ENCODE measurements around the gene DPP4. TPM values are rescaled to one million over a fixed set of nuclear protein-coding genes. Genes with fewer than 3 reads are reported as not detected.

DPP4 gene
- total RNA-seq, 1 donor from 2014 or later = 0.82 TPM

GRCh38 chr2:162092008-162092390, 18.0 kb upstream of the DPP4 start:
- Mint-ChIP-seq H3K36me3 (ENCODE audit: low read depth) (no peaks in the 10 kb centered on the region), H3K27me3 (ENCODE audit: low read depth) (no peaks in the 10 kb centered on the region), H3K4me3 (no peak overlapping the region), H3K9me3 (no peaks in the 10 kb centered on the region), H3K27ac (ENCODE audit: unreplicated experiment) (no peak overlapping the region), H3K4me1 (no peaks in the 10 kb centered on the region)
- no peak for DNase-seq (ENCODE audit: low read depth, low spot score)
- TF ChIP-seq CTCF (conservative IDR thresholded peaks at IDR 0.05) = no peak

GRCh38 chr2:162091325-162092007, 17.5 kb upstream of the DPP4 start:
- no peaks in the 10 kb centered on the region for H3K36me3 Mint-ChIP-seq (ENCODE audit: low read depth)
- no peak for TF ChIP-seq CTCF (conservative IDR thresholded peaks at IDR 0.05)
- H3K27ac Mint-ChIP-seq (ENCODE audit: unreplicated experiment) = no peak overlapping the region
- no peak overlapping the region for H3K4me3 Mint-ChIP-seq
- no peaks in the 10 kb centered on the region for H3K4me1 Mint-ChIP-seq
- H3K9me3 Mint-ChIP-seq = no peaks in the 10 kb centered on the region
- H3K27me3 Mint-ChIP-seq (ENCODE audit: low read depth) = no peaks in the 10 kb centered on the region
- DNase-seq (ENCODE audit: low read depth, low spot score) = no peak

- no peak for DNase-seq (ENCODE audit: low read depth, low spot score)
- no peaks in the 10 kb centered on the region for H3K27me3 Mint-ChIP-seq (ENCODE audit: low read depth)
Measured at GRCh38 chr2:162090109-162090508, 16.1 kb upstream of the DPP4 start.

GRCh38 chr2:162086904-162087303, 12.9 kb upstream of the DPP4 start:
- no peak overlapping the region for H3K27ac Mint-ChIP-seq (ENCODE audit: unreplicated experiment)
- no peak for TF ChIP-seq CTCF (conservative IDR thresholded peaks at IDR 0.05)
- no peak for DNase-seq (ENCODE audit: low read depth, low spot score)
- no peaks in the 10 kb centered on the region for H3K9me3 Mint-ChIP-seq
- H3K4me3 Mint-ChIP-seq = no peak overlapping the region
- no peaks in the 10 kb centered on the region for H3K27me3 Mint-ChIP-seq (ENCODE audit: low read depth)
- no peaks in the 10 kb centered on the region for H3K4me1 Mint-ChIP-seq
- H3K36me3 Mint-ChIP-seq (ENCODE audit: low read depth) = no peaks in the 10 kb centered on the region

More at GRCh38 chr2:162090109-162090508, 16.1 kb upstream of the DPP4 start:
- Mint-ChIP-seq H3K4me3 (no peak overlapping the region), H3K4me1 (no peaks in the 10 kb centered on the region), H3K36me3 (ENCODE audit: low read depth) (no peaks in the 10 kb centered on the region), H3K9me3 (no peaks in the 10 kb centered on the region), H3K27ac (ENCODE audit: unreplicated experiment) (no peak overlapping the region)
- TF ChIP-seq CTCF (conservative IDR thresholded peaks at IDR 0.05) = no peak

GRCh38 chr2:162085090-162085891, 11.3 kb upstream of the DPP4 start:
- H3K9me3 Mint-ChIP-seq = no peaks in the 10 kb centered on the region
- H3K4me1 Mint-ChIP-seq = no peaks in the 10 kb centered on the region
- no peak for TF ChIP-seq CTCF (conservative IDR thresholded peaks at IDR 0.05)

More at GRCh38 chr2:162085090-162085891, 11.3 kb upstream of the DPP4 start:
- Mint-ChIP-seq H3K27ac (ENCODE audit: unreplicated experiment) (no peak overlapping the region), H3K36me3 (ENCODE audit: low read depth) (no peaks in the 10 kb centered on the region), H3K27me3 (ENCODE audit: low read depth) (no peaks in the 10 kb centered on the region), H3K4me3 (no peak overlapping the region)
- no peak for DNase-seq (ENCODE audit: low read depth, low spot score)

All from neural crest cell (in vitro differentiated cells).